GM12878 (cell line): ENCODE results near the gene WWC2. TPM values are rescaled to one million over a fixed set of nuclear protein-coding genes. Genes with fewer than 3 reads are reported as not detected.

Experiments
- ATAC-seq: fragments of 200-7000 bp; cut with Tn5 transposase; 3 replicates; pipeline ENCODE4 v1.9.1; 2020; ENCODE audit warnings: mild to moderate bottlenecking, moderate library complexity
- BruUV-seq: library from RNA; stranded (reverse); fragments of 400-500 nt; replicated peaks from 2 replicates; lab custom pipeline; 2021; lab: Mats Ljungman, UMichigan
- CTCF ChIA-PET: fragments of 300-600 bp; sonication (Branson Sonifier 250); formaldehyde crosslinking; extraction: SDS; loops from one replicate; lab custom pipeline; 2021; ENCODE audit warnings: inconsistent platforms; lab: Yijun Ruan, JAX
- POLR2A ChIA-PET: fragments of 350-600 bp; formaldehyde crosslinking; extraction: SDS; loops from one replicate; lab custom pipeline; 2021; ENCODE audit warnings: inconsistent platforms; lab: Charles Lee
- RAD21 ChIA-PET: fragments of 300-600 bp; sonication (Branson Sonifier 250); formaldehyde crosslinking; loops from one replicate; lab custom pipeline; 2023; ENCODE audit warnings: antibody characterized with exemption; ENCODE audit not compliant: unreplicated experiment; lab: Charles Lee
- SMC1A ChIA-PET: fragments of 300-600 bp; sonication (Branson Sonifier 250); formaldehyde crosslinking; loops from one replicate; lab custom pipeline; 2023; ENCODE audit not compliant: unreplicated experiment, uncharacterized antibody; lab: Charles Lee
- DNase-seq: peaks from one replicate; pipeline ENCODE4 v3.0.0-alpha.2; 2011; ENCODE audit warnings: low read depth, low spot score
- FAIRE-seq: peaks from 3 replicates; lab custom pipeline; 2011; peaks lifted over from hg19 to GRCh38; lab: Jason Lieb, UNC
- H2AFZ ChIP-seq: 2 replicates; pipeline ENCODE4 v1.6.0; 2011; ENCODE audit warnings: low read depth, low read length, control low read depth; ENCODE audit not compliant: control insufficient read depth
- H3K27ac ChIP-seq: 2 replicates; pipeline ENCODE4 v1.5.1; 2011; ENCODE audit warnings: control low read depth; ENCODE audit not compliant: control insufficient read depth, insufficient read depth
- H3K27me3 ChIP-seq, 2 experiments: replicated peaks in 1 of 2; 2 replicates each; pipeline versions ENCODE4 v1.6.0 to v1.6.1; 2011; ENCODE audit warnings: low read length in 1 of 2; ENCODE audit not compliant: control insufficient read depth in 2 of 2, insufficient read depth in 2 of 2
- H3K36me3 ChIP-seq, 2 experiments: 2 replicates each; pipeline ENCODE4 v1.5.1; 2011; ENCODE audit warnings: low read length in 1 of 2; ENCODE audit not compliant: control insufficient read depth in 2 of 2, insufficient read depth in 2 of 2
- H3K4me1 ChIP-seq: 2 replicates; pipeline ENCODE4 v1.6.1; 2011; ENCODE audit warnings: mild to moderate bottlenecking, low read length, moderate library complexity, mixed read lengths; ENCODE audit not compliant: control insufficient read depth, insufficient read depth
- H3K4me2 ChIP-seq: 2 replicates; pipeline ENCODE4 v1.6.0; 2011; ENCODE audit warnings: control low read depth; ENCODE audit not compliant: control insufficient read depth, insufficient read depth
- H3K4me3 ChIP-seq: fragments of 200-600 bp; sonication (generic); 2 replicates; pipeline ENCODE4 v1.5.1; 2016
- H3K79me2 ChIP-seq: 2 replicates; pipeline ENCODE4 v1.6.0; 2011; ENCODE audit warnings: low read length; ENCODE audit not compliant: control insufficient read depth, insufficient read depth
- H3K9ac ChIP-seq: 2 replicates; pipeline ENCODE4 v1.8.0; 2011; ENCODE audit warnings: low read length, control low read depth, mixed read lengths; ENCODE audit not compliant: control insufficient read depth, insufficient read depth
- H3K9me3 ChIP-seq: replicated peaks from 3 replicates; pipeline ENCODE4 v1.5.1; 2011; ENCODE audit warnings: mild to moderate bottlenecking, low read length; ENCODE audit not compliant: control insufficient read depth, insufficient read depth
- H4K20me1 ChIP-seq: 2 replicates; pipeline ENCODE4 v1.6.0; 2011; ENCODE audit not compliant: control insufficient read depth, insufficient read depth
- ATF3 ChIP-seq: IDR thresholded peaks from 2 replicates; pipeline ENCODE4 v1.6.1; 2011; ENCODE audit warnings: low read depth, mild to moderate bottlenecking, low read length, moderate library complexity, borderline replicate concordance; ENCODE audit errors: extremely low read depth
- CBX3 ChIP-seq: fragments of 200-600 bp; sonication (generic); IDR thresholded peaks from 2 replicates; pipeline ENCODE4 v1.6.1; 2016; ENCODE audit warnings: low read depth, borderline replicate concordance
- EZH2 ChIP-seq: IDR thresholded peaks from 2 replicates; pipeline ENCODE4 v1.6.1; 2012; ENCODE audit warnings: low read depth, mild to moderate bottlenecking, control low read depth, inconsistent platforms, low read length, borderline replicate concordance; ENCODE audit not compliant: control insufficient read depth
- MXI1 ChIP-seq: fragments of 150-350 bp; IDR thresholded peaks from 2 replicates; pipeline ENCODE4 v1.6.1; 2011; ENCODE audit warnings: low read depth, mild to moderate bottlenecking, inconsistent platforms, low read length, improper control_type of control experiment
- POLR2AphosphoS2 ChIP-seq: IDR thresholded peaks from 2 replicates; pipeline ENCODE4 v1.6.1; 2011; ENCODE audit warnings: low read depth, mild to moderate bottlenecking, low read length, improper control_type of control experiment, moderate library complexity
- RAD51 ChIP-seq: fragments of 450-650 bp; IDR thresholded peaks from 2 replicates; pipeline ENCODE4 v1.6.1; 2016; ENCODE audit warnings: moderate library complexity, mild to moderate bottlenecking, inconsistent platforms
- SPI1 ChIP-seq: IDR thresholded peaks from 2 replicates; pipeline ENCODE4 v1.6.1; 2011; ENCODE audit warnings: low read depth, mild to moderate bottlenecking, low read length, moderate library complexity, borderline replicate concordance; ENCODE audit not compliant: insufficient read depth
- SRF ChIP-seq, 2 experiments: IDR thresholded peaks; 2 replicates each; pipeline ENCODE4 v1.6.1; 2011; ENCODE audit warnings: low read depth in 2 of 2, low read length in 2 of 2, mild to moderate bottlenecking in 1 of 2, moderate library complexity in 1 of 2
- SUZ12 ChIP-seq: fragments of 200-600 bp; sonication (generic); IDR thresholded peaks from one replicate; pipeline ENCODE4 v1.6.1; 2018; ENCODE audit warnings: antibody characterized with exemption, mild to moderate bottlenecking; ENCODE audit not compliant: unreplicated experiment
- TAF1 ChIP-seq: IDR thresholded peaks from 2 replicates; pipeline ENCODE4 v1.6.1; 2011; ENCODE audit warnings: mild to moderate bottlenecking, low read depth, low read length, borderline replicate concordance
- TCF12 ChIP-seq: IDR thresholded peaks from 2 replicates; pipeline ENCODE4 v1.6.1; 2011; ENCODE audit warnings: low read depth, mild to moderate bottlenecking, low read length
- ZBTB4 ChIP-seq: fragments of 450-650 bp; formaldehyde crosslinking; IDR thresholded peaks from 2 replicates; pipeline ENCODE4 v1.4.0; 2022; ENCODE audit warnings: mild to moderate bottlenecking, moderate library complexity
- ZNF592 ChIP-seq: fragments of 450-650 bp; IDR thresholded peaks from 2 replicates; pipeline ENCODE4 v1.6.1; 2017; ENCODE audit warnings: mild to moderate bottlenecking, moderate library complexity
- ZNF622 ChIP-seq: fragments of 450-650 bp; IDR thresholded peaks from 2 replicates; pipeline ENCODE4 v1.6.1; 2017; ENCODE audit warnings: mild to moderate bottlenecking, inconsistent platforms
- WGBS: methylation state at CpG from one replicate; pipeline ENCODE4 v1.1.6; 2016; ENCODE audit warnings: low lambda C conversion rate; ENCODE audit not compliant: insufficient replicate concordance, insufficient coverage; ENCODE audit errors: missing lambda C conversion rate; 5-methylcytosine and 5-hydroxymethylcytosine counted together
- in situ Hi-C: fragments of 300-500 bp; cut with MboI; formaldehyde crosslinking; loops from 9 replicates; pipeline ENCODE4 v1.14.3; 2018; ENCODE audit warnings: mixed read lengths
- intact Hi-C: fragments of 100-400 bp; cut with micrococcal nuclease; formaldehyde crosslinking; loops from one replicate; pipeline ENCODE4 v1.14.2; 2022; ENCODE audit not compliant: unreplicated experiment
- polyA plus RNA-seq, 11 experiments: library from polyadenylated mRNA; depleted of rRNA in 4 of 11; unstranded in 6 of 11; stranded (reverse) in 5 of 11; fragments of >200 nt; fragmentation: Nextera tagmentation in 4 of 11; fragmentation: Illumina TruSeq in 1 of 11; extraction: Ambion mirVana in 4 of 11; extraction: Trizol in 1 of 11; gene quantifications; 1 replicate in 1 of 11; 2 replicates in 10 of 11; pipeline versions ENCODE4 v1.2.1 to v1.2.3, GENCODE V29; 2011 to 2016; ENCODE audit warnings: inconsistent platforms in 2 of 11, missing spikeins in 2 of 11, low read depth in 1 of 11
- total RNA-seq, 4 experiments: library from RNA; depleted of rRNA in 3 of 4; stranded (reverse); fragments of >200 nt in 3 of 4; fragmentation: Illumina TruSeq in 1 of 4; extraction: Trizol in 1 of 4; gene quantifications; 2 replicates each; pipeline versions ENCODE4 v1.2.1 to v1.2.3, GENCODE V29; 2013 to 2021

WWC2 gene
- total and polyA plus RNA-seq, 10 of the 15 experiments (the other 5 are each of a cell fraction or from before 2014, with no cell fraction given): 0.02 to 0.72 (median 0.06) TPM; not detected in 3

- no peaks in the 10 kb centered on the region for H4K20me1 ChIP-seq
- WGBS: 53% methylated on average over 6 of the region's 6 CpGs
- ATAC-seq (no peak), DNase-seq (no peak), FAIRE-seq (no peak)
- H3K4me3 ChIP-seq: no peak overlapping the region
- CTCF ChIA-PET: interaction anchor here (0.6 kb wide), 1 partner anchor 96 kb away, joined by 3 read pairs; no protein-coding TSS in a partner anchor
- POLR2A ChIA-PET: no interaction called here
- no peak overlapping the region for H3K9ac ChIP-seq
- no peak overlapping the region for H2AFZ ChIP-seq
- TF ChIP-seq RAD51 (no peak), TAF1 (no peak), ZNF592 (no peak), EZH2 (no peak), ZNF622 (no peak), POLR2AphosphoS2 (no peak), SPI1 (no peak), MXI1 (no peak), ZBTB4 (no peak), ATF3 (no peak), SRF (IDR thresholded peaks at IDR 0.05; ENCODE audit: low read depth in 2 of 2, low read length in 2 of 2) (no peak), TCF12 (no peak), SUZ12 (no peak), CBX3 (no peak)
- RAD21 ChIA-PET: no interaction called here
- H3K79me2 ChIP-seq: no peaks in the 10 kb centered on the region
- H3K4me2 ChIP-seq: no peak overlapping the region
- SMC1A ChIA-PET: interaction anchor here (1.2 kb wide), 1 partner anchor 13 kb away, joined by 3 read pairs; no protein-coding TSS in a partner anchor
- H3K4me1 ChIP-seq: no peaks in the 10 kb centered on the region
- H3K27ac ChIP-seq: no peak overlapping the region
- H3K27me3 ChIP-seq: no peaks in the 10 kb centered on the region
- H3K9me3 ChIP-seq: no peaks in the 10 kb centered on the region
- H3K36me3 ChIP-seq: no peaks in the 10 kb centered on the region
- intact Hi-C loops (no loop called here), in situ Hi-C loops (no loop called here)
- no TSS peak for BruUV-seq
Observed at GRCh38 chr4:183300070-183300469, 201.0 kb downstream of the WWC2 start.
